HL-60/S4 (cell line): ENCODE data around the gene FGF11.
"Not testable (repeated sequence)": the region's sequence is repeated elsewhere in the genome, so short reads cannot be mapped to it uniquely, and the experiment has no call there.

ENCODE experiments used
- in situ Hi-C: fragments of 300-500 bp; cut with MboI; formaldehyde crosslinking; loops from 2 replicates; pipeline ENCODE4 v1.14.3; 2022; ENCODE audit warnings: low sequenced_read_pairs

FGF11 gene

GRCh38 chr17:7460850-7461660, 21.7 kb downstream of the FGF11 start:
- in situ Hi-C loops: no loop called here

- in situ Hi-C loops: no loop called here
These were observed 23.4 kb downstream of the FGF11 start for GRCh38 chr17:7462474-7463371.

- in situ Hi-C loops: no loop called here
These were observed 24.1 kb downstream of the FGF11 start for GRCh38 chr17:7463372-7463846.

- in situ Hi-C loops: no loop called here
These were observed 24.8 kb downstream of the FGF11 start for GRCh38 chr17:7464081-7464480.

- in situ Hi-C loops: no loop called here
These were observed 26.4 kb downstream of the FGF11 start for GRCh38 chr17:7465597-7466275.

GRCh38 chr17:7466318-7466638, 27.0 kb downstream of the FGF11 start:
- in situ Hi-C loops: no loop called here

GRCh38 chr17:7466639-7467341, 27.5 kb downstream of the FGF11 start:
- in situ Hi-C loops: no loop called here

GRCh38 chr17:7467498-7467897, 28.2 kb downstream of the FGF11 start:
- in situ Hi-C loops: no loop called here

- in situ Hi-C loops: no loop called here
These were observed 29.0 kb downstream of the FGF11 start for GRCh38 chr17:7468290-7468689.

- in situ Hi-C loops: no loop called here
These were observed 29.6 kb downstream of the FGF11 start for GRCh38 chr17:7468804-7469389.

- in situ Hi-C loops: not testable (repeated sequence)
These were observed 30.5 kb downstream of the FGF11 start for GRCh38 chr17:7469843-7470242.

GRCh38 chr17:7470457-7470973, 31.2 kb downstream of the FGF11 start:
- in situ Hi-C loops: not testable (repeated sequence)

- in situ Hi-C loops: no loop called here
These were observed 32.4 kb downstream of the FGF11 start for GRCh38 chr17:7471729-7472128.

GRCh38 chr17:7474767-7475166, 35.5 kb downstream of the FGF11 start:
- in situ Hi-C loops: not testable (repeated sequence)

- in situ Hi-C loops: no loop called here
These were observed 36.6 kb downstream of the FGF11 start for GRCh38 chr17:7475764-7476422.

- in situ Hi-C loops: no loop called here
These were observed 37.2 kb downstream of the FGF11 start for GRCh38 chr17:7476494-7476893.

- in situ Hi-C loops: no loop called here
These were observed 37.6 kb downstream of the FGF11 start for GRCh38 chr17:7476951-7477350.

- in situ Hi-C loops: no loop called here
These were observed 38.3 kb downstream of the FGF11 start for GRCh38 chr17:7477392-7478275.
